ENCODE measurements around the gene GALNT11.
"Not testable (repeated sequence)": the region's sequence is repeated elsewhere in the genome, so short reads cannot be mapped to it uniquely, and the experiment has no call there.

GALNT11 gene

GRCh38 chr7:152052771-152053170 is 27.3 kb downstream of the GALNT11 start:
- no peak overlapping the region for H3K27ac ChIP-seq
- TF ChIP-seq CTCF (IDR thresholded peaks at IDR 0.05) (no peak), ZFX (IDR thresholded peaks at IDR 0.05; ENCODE audit: borderline replicate concordance) (no peak)

GRCh38 chr7:152054367-152055230 is 29.1 kb downstream of the GALNT11 start:
- no peak overlapping the region for H3K27ac ChIP-seq
- TF ChIP-seq CTCF (IDR thresholded peaks at IDR 0.05) (no peak), ZFX (IDR thresholded peaks at IDR 0.05; ENCODE audit: borderline replicate concordance) (no peak)

- H3K27ac ChIP-seq, result no peak overlapping the region
- no peak for TF ChIP-seq ZFX (IDR thresholded peaks at IDR 0.05; ENCODE audit: borderline replicate concordance)
- no peak for TF ChIP-seq CTCF (IDR thresholded peaks at IDR 0.05)
These were observed 31.3 kb downstream of the GALNT11 start for GRCh38 chr7:152056621-152057274.

GRCh38 chr7:152059311-152059710 is 33.8 kb downstream of the GALNT11 start:
- TF ChIP-seq CTCF (IDR thresholded peaks at IDR 0.05), result no peak
- TF ChIP-seq ZFX (IDR thresholded peaks at IDR 0.05; ENCODE audit: borderline replicate concordance), result no peak
- H3K27ac ChIP-seq, result no peak overlapping the region

- not testable (repeated sequence) for H3K27ac ChIP-seq
These were observed 35.6 kb downstream of the GALNT11 start for GRCh38 chr7:152061086-152061485.

- not testable (repeated sequence) for H3K27ac ChIP-seq
These were observed 37.7 kb downstream of the GALNT11 start for GRCh38 chr7:152063192-152063591.

- H3K27ac ChIP-seq, result not testable (repeated sequence)
These were observed 38.3 kb downstream of the GALNT11 start for GRCh38 chr7:152063821-152064220.

GRCh38 chr7:152065800-152066344 is 40.4 kb downstream of the GALNT11 start:
- H3K27ac ChIP-seq, result not testable (repeated sequence)

GRCh38 chr7:152072421-152072820 is 46.9 kb downstream of the GALNT11 start:
- TF ChIP-seq ZFX (IDR thresholded peaks at IDR 0.05; ENCODE audit: borderline replicate concordance) (no peak), CTCF (IDR thresholded peaks at IDR 0.05) (no peak)
- no peak overlapping the region for H3K27ac ChIP-seq

Data from 22Rv1 (cell line).